ENCODE data around the gene BIRC6. TPM values are rescaled to one million over a fixed set of nuclear protein-coding genes. Genes with fewer than 3 reads are reported as not detected.

Gene BIRC6
- total RNA-seq, 1 experiment from 2014 or later = 96.7 TPM

- Mint-ChIP-seq H3K4me1 (ENCODE audit: low read depth, unreplicated experiment) (peaks cover 1% of the 10 kb centered on the region), H3K27ac (ENCODE audit: unreplicated experiment) (no peak overlapping the region), H3K9me3 (ENCODE audit: unreplicated experiment) (no peaks in the 10 kb centered on the region), H3K27me3 (ENCODE audit: insufficient read depth, unreplicated experiment) (no peaks in the 10 kb centered on the region), H3K4me3 (ENCODE audit: unreplicated experiment) (no peak overlapping the region), H3K36me3 (ENCODE audit: insufficient read depth, unreplicated experiment) (peaks cover 77% of the 10 kb centered on the region)
- TF ChIP-seq CTCF (IDR thresholded peaks at IDR 0.05; ENCODE audit: insufficient read depth in 1 of 2, low read depth in 1 of 2, low read length in 1 of 2, severe bottlenecking in 1 of 2, unreplicated experiment in 1 of 2) = no peak
- BruUV-seq (replicated peaks) = no TSS peak
- Histone ChIP-seq H3K4me3 (ENCODE audit: low read depth, low read length) (no peak overlapping the region), H3K9me3 (no peaks in the 10 kb centered on the region), H3K4me1 (no peaks in the 10 kb centered on the region), H3K27me3 (replicated peaks; ENCODE audit: control insufficient read depth, insufficient read depth, low read length) (no peaks in the 10 kb centered on the region), H3K36me3 (ENCODE audit: control insufficient read depth, insufficient read depth, low read length) (0 out of 2 replicates have a peak, but pooled peaks cover 1% of the 10 kb centered on the region)
- intact Hi-C loops (cut with micrococcal nuclease; ENCODE audit: unreplicated experiment) = no loop called here
- ChIA-PET POLR2A (no interaction called here), CTCF (no interaction called here)
- DNase-seq = no peak
Measured at GRCh38 chr2:32416519-32416918, 59.7 kb downstream of the BIRC6 start.

- Mint-ChIP-seq H3K27me3 (ENCODE audit: insufficient read depth, unreplicated experiment) (no peaks in the 10 kb centered on the region), H3K4me3 (ENCODE audit: unreplicated experiment) (no peak overlapping the region), H3K4me1 (ENCODE audit: low read depth, unreplicated experiment) (peaks cover 12% of the 10 kb centered on the region), H3K27ac (ENCODE audit: unreplicated experiment) (no peak overlapping the region), H3K36me3 (ENCODE audit: insufficient read depth, unreplicated experiment) (peaks cover 72% of the 10 kb centered on the region), H3K9me3 (ENCODE audit: unreplicated experiment) (no peaks in the 10 kb centered on the region)
- intact Hi-C loops (cut with micrococcal nuclease; ENCODE audit: unreplicated experiment) = no loop called here
- 0 out of 2 replicates have a peak, but pooled peaks cover 1% of the 10 kb centered on the region for H3K36me3 ChIP-seq (ENCODE audit: control insufficient read depth, insufficient read depth, low read length)
- no peaks in the 10 kb centered on the region for H3K27me3 ChIP-seq (replicated peaks; ENCODE audit: control insufficient read depth, insufficient read depth, low read length)
- no peak overlapping the region for H3K4me3 ChIP-seq (ENCODE audit: low read depth, low read length)
- CTCF ChIA-PET = no interaction called here
- H3K9me3 ChIP-seq = no peaks in the 10 kb centered on the region
- no peak for DNase-seq
- POLR2A ChIA-PET = no interaction called here
- no peaks in the 10 kb centered on the region for H3K4me1 ChIP-seq
- no peak for TF ChIP-seq CTCF (IDR thresholded peaks at IDR 0.05; ENCODE audit: insufficient read depth in 1 of 2, low read depth in 1 of 2, low read length in 1 of 2, severe bottlenecking in 1 of 2, unreplicated experiment in 1 of 2)
- BruUV-seq (replicated peaks) = no TSS peak
Measured at GRCh38 chr2:32417659-32418058, 60.8 kb downstream of the BIRC6 start.

DNA sequence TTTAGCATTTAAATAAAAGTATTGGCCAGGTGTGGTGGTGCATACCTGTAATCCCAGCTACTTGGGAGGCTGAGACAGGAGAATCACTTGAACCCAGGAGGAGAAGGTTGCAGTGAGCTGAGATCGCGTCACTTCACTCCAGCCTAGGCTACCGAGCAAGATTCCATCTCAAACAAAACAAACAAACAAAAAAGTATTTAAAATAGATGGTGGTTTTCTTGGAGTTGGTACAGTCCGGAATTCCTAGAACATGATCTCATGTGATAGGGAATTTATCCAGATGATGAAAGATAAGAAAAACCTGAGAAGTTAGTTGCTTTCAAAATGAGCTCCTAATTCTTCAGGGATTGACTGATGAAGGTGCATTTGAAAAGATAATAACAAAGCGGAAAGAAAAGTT lies 62.0 kb downstream of the BIRC6 start:
- POLR2A ChIA-PET = no interaction called here
- TF ChIP-seq CTCF (IDR thresholded peaks at IDR 0.05; ENCODE audit: insufficient read depth in 1 of 2, low read depth in 1 of 2, low read length in 1 of 2, severe bottlenecking in 1 of 2, unreplicated experiment in 1 of 2) = no peak
- H3K4me3 Mint-ChIP-seq (ENCODE audit: unreplicated experiment) = no peak overlapping the region

More for the DNA sequence above, 62.0 kb downstream of the BIRC6 start:
- H3K9me3 Mint-ChIP-seq (ENCODE audit: unreplicated experiment) = no peaks in the 10 kb centered on the region
- no peaks in the 10 kb centered on the region for H3K27me3 Mint-ChIP-seq (ENCODE audit: insufficient read depth, unreplicated experiment)
- H3K4me1 Mint-ChIP-seq (ENCODE audit: low read depth, unreplicated experiment) = peaks cover 15% of the 10 kb centered on the region
- H3K36me3 Mint-ChIP-seq (ENCODE audit: insufficient read depth, unreplicated experiment) = peaks cover 71% of the 10 kb centered on the region
- DNase-seq = no peak
- Histone ChIP-seq H3K36me3 (ENCODE audit: control insufficient read depth, insufficient read depth, low read length) (0 out of 2 replicates have a peak, but pooled peaks cover 1% of the 10 kb centered on the region), H3K4me1 (no peaks in the 10 kb centered on the region), H3K27me3 (replicated peaks; ENCODE audit: control insufficient read depth, insufficient read depth, low read length) (no peaks in the 10 kb centered on the region), H3K4me3 (ENCODE audit: low read depth, low read length) (no peak overlapping the region), H3K9me3 (no peaks in the 10 kb centered on the region)
- intact Hi-C loops (cut with micrococcal nuclease; ENCODE audit: unreplicated experiment) = no loop called here
- no TSS peak for BruUV-seq (replicated peaks)
- H3K27ac Mint-ChIP-seq (ENCODE audit: unreplicated experiment) = no peak overlapping the region
- CTCF ChIA-PET = no interaction called here

Measured in Caco-2 (cell line).